GM19238 (cell line): ENCODE measurements around the gene GRIN2A.

ENCODE experiments used
- DNase-seq: peaks from one replicate; pipeline ENCODE4 v3.0.0; 2011; ENCODE audit warnings: low spot score; ENCODE audit not compliant: insufficient read length

The GRIN2A gene

DNA sequence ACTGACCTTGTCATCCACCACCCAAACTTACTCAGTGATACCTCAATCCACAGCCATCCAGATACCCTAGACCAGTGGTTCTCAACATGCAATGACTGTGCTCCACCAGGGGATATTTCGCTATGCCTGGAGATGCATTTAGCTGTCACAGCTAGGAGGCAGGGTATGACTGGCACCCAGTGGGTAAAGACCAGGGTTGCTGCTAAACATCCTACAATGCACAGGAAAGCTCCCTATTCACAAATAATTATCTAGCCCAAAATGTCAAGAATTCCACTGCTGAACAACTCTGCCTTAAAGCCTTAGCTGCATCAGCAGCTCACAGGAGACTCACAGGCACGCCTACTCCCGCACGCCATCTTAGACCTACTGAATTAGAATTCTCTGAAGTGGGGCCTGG, 212.6 kb downstream of the GRIN2A start:
- no peak for DNase-seq

DNA sequence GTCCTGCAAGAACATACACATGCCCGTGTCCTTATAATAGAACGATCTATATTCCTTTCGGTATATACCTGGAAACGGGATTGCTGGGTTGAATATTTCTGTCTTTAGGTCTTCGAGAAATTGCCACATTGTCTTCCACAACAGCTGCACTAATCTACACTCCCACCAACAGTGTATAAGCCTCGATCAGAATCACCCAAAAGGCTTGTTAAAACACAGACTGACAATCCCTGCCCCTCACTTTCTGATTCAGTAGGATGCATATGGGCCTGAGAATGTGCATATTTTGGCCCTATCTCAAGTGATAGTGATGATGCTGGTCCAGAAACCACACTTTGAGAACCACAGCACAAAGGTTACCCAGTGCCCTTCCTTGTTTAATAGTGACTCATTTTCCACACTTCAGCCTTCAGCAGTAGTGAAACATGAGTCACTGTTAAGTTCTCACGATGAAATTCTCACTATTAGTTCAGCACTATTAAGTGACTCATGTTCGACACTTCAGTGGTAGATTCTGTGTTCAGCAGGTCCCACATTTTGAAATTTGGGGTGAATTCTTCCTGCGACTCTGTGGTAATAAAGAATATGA, 215.6 kb downstream of the GRIN2A start:
- DNase-seq, result no peak

DNA sequence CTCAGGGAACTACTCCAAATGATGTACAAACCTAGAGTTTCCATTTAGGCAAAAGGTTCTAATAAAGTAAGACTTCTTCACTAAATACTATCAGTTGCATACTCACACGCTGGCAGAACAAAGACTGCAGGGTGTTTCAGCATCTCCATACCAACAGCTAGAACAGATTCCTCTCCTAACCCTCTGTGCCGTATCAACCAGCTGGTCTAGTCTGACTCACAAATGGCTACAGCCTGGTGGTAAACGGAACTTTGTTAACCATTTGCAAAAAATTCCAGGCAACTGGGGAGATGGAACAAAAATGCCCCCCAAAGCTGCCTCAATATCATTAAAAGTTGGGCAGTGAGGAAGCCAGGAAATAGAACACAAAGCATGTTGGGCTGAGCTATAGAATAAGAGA, 217.1 kb downstream of the GRIN2A start:
- no peak for DNase-seq

DNA sequence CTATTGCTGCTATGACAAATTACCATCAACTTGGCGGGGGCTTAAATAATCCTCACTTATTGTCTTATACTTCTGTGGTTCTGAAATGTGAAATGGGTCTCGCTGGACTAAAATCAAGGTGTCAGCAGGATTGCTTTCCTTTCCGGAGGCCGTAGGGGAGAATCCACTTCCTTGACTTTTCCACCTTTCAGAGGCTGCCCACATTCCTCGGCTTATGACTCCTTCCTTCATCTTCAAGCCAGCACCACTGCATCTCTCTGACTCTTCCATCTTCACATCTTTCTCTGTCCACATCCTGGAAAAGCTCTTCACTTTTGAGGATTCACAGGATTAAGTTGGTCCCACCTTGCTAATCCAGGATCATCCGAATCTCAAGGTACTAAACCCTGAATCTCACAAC, 217.8 kb downstream of the GRIN2A start:
- DNase-seq, result no peak

DNA sequence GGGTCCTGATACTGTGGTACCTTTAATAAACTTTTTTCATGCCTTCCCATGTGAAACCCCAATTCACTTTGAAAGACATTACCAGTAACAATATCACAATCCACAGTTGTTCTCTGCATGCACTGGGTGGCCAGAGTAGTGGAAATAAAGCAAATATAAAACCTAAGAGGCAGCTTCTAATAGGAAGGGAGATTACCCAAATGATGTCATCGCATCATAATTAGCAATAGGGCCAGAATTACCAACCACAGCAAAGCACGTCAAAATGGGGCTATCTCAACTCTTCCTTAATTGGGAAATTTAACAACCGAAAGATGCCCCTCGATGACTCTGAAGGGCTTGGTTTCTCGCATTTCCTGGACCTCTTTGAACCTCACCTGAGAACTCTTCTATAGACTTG, 224.8 kb downstream of the GRIN2A start:
- no peak for DNase-seq

DNA sequence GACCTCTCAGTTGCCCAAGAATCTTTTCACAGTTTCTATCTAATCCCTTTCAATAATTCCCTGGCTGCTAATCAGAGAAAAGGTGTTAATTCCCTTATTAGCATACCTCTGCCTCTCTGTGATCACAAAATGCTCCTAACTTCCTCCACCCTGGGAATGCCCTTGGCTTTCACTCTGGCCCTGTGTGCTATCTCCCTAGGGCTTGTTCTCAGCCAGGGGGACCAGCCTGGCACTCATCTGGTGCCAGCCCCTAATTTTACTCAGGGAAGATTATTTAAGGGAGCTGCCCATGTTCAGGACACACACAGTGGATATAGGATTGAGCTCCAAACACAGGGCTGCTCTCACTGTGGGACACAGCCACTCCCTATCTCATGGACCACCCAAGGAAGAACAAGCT, 225.2 kb downstream of the GRIN2A start:
- no peak for DNase-seq

DNA sequence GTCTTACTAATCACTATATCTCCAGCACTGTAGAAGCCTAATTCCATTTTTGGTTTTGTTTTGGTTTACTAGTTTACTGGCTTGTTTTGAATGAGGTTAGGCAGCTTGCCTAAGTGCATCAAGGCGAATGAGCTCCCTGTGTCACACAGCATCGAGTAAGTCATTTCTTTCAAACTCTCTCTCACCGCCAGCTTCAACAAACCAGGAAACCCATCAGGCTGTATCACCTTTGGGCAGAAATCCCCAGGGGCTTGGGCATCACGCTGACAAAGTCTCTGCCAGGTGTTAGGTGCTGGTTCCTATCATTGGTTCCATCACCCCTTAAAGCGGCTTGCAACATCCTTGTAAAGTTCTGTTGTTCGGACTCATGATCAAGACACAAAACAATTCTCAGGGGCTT, 226.6 kb downstream of the GRIN2A start:
- DNase-seq, result no peak

DNA sequence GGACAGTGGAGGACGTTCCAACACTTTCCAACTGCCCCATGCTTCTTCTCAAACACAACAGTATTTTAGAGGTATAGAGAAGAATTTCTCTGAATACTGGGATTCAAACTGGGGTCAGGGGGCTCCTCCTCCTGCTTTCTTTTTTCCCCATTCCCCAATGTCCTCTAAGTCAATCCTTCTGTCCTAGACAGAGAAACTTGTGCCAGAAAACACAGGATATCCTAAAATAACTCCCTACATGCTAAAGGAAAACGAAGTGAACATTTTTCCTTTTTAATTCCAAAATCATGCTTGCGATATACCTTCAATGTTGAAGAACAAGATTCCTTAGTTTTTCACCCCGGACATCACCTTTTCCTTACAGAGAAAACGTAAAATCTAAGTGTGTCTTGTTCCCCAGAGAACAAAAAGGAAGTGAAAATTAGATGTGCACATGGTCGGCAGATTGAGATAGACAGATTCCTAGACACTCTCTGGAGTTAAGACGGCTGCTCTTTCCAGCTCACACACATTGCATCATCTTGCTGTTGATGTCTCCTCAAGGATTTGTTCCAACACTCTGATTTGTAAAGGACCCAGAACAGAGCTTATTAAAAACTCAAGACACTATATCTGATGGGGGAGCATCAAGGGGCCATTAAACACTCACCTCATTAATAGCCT, 228.2 kb downstream of the GRIN2A start:
- no peak for DNase-seq

DNA sequence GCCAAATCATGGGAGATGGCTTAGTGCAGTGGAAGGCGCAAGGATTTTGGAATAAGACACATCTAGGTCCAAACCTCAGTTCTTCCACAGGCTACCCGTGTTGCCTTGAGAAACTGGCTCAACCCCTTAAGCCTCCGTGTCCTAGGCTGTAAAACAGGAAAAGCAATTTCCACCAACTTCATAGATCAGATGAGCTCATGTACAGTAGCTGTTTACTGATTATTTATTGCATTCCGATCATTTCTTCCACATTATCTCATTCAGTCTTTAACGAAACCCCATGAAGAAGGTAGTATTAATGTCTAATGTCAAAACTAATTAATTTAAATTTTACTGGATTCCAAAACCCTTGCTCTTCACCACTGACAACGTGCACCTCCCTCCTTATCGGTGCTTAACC, 231.6 kb downstream of the GRIN2A start:
- no peak for DNase-seq

DNA sequence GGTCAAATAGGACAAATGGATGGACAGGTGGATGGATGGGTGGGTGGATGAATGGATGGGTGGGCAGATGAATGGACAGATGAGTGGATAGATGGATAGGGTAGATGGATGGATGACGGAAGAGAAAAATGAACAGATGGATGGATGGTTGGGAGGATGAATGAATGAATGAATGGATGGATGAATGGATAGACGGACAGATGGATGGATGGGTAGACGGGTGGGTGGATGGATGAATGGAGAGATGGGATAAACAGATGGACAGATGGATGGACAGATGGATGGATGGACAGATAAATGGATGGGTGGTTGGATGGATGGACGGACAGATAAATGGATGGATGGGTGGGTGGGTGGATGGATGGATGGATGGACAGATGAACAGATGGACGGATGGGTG, 232.8 kb downstream of the GRIN2A start:
- no peak for DNase-seq

DNA sequence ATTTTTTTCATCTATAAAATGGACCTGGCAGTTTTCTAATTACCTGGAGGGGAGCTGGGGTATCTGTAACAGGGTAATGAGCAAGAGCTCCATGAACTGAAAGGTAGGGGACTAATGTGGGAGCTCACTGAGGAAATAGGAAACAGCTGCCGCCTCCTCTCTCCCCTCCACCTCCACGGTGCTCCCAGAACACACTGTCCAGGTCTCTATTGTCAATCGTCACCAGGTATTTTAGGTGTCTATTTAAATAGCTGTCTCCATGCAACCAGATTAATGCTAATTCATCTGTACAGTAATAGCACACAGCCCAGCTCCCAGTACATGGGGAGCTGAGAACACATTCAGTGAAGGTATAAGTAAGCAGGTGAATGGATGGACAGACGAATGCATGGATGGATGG, 233.3 kb downstream of the GRIN2A start:
- DNase-seq, result no peak

DNA sequence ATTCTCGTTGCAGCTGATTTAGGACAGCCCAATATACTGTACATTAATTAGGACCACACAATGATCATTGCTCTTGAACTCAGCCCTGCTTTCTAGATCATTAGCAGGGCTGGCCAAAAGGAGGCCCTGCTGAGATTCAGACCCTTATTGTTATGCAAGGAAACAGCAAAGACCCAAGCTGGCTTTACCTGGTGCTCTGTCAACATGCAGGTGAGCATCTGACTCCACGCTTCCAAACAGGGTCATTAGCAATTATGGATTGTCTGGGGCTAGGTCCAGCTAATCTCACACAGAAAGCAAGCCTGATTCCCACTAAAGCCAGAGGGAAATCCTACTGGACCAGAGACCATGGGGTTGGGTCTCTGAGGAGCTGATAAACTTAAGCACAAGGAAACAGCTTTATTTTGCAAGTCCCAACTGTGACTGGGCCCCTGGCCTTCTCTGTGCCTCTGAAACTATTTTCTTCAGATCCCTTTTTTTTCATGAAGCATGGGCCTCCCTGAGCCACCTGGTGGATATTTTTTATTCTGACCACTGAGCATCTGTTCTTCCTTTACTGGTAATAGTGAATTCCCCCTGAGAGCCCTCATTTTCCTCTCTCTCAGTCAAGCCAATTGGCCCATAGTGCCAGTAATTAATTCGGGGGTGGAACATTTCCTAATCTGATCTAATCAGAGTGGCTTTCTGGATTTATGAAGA, 236.1 kb downstream of the GRIN2A start:
- DNase-seq, result no peak

DNA sequence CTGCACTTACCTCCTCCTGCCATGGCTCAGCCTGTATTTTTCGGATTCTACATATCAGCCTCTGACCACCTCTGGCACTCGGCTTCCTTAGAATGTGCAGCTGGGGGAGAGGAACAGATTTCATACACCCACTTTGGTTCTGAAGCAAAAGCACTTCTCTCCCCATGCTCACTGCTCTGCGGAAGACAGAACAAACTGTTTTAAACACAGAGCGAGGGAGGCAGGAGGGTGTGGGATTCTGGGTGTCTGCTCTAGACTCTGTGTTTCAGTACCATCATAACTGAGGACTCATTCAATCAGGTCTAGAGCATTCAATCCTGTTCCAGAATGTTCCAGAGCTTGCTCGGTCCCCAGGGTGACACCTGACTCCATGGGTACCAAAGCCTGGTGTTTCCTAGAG, 239.1 kb downstream of the GRIN2A start:
- DNase-seq, result no peak

DNA sequence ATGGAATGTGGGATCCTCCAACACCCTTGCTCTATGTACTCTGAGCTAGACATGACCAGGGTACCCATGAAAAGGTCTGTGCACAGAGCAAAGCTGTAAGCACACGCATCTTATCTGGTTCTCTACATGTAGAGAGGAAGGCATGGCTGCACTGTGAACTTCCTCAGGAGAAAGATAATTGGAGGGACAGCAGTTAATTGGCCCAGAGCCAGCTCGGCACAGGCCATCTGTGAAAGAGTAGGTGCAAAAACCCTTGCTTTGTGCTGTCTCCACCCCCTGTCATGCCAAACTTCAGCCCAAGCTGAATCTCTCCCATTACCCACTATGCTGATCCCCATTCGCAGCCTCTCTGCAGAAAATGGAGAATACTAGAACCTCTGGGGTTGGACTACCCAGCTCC, 241.0 kb downstream of the GRIN2A start:
- no peak for DNase-seq

DNA sequence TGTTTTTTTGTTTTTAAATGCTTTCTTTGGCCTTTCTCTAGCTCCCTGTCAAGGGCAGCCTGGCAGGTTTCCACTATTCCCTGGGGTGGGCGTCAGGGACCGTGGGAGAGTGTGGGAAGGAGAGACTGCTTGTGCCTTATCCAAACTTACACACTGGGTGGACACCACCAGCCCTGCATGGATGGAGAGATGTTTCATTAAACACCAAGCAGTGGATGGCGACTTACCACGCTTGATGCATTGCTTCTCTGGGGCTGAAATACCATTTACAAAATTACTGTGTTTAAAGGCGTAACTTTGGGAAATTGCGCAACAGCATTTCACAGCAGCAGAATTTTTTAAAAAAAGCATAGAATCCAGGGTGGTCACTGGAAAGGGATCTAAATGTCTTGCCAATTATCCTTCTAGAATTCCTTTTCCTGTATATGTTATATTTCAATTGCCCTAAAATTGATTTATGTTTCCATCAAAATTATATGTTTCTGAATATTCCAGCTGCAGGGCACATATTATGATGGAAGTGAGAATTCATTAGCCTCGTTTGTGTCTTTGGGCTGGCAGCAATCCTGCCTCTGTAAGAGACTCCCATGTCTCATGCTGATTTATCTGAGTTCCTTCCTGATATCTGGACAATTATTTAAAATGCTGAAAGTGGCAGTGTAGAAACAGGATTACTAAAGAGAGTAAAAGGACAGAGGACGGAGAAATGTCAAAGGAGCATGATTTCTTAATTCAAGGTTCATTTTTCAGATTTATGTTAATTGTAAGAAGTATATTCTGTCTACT, 247.3 kb downstream of the GRIN2A start:
- no peak for DNase-seq

DNA sequence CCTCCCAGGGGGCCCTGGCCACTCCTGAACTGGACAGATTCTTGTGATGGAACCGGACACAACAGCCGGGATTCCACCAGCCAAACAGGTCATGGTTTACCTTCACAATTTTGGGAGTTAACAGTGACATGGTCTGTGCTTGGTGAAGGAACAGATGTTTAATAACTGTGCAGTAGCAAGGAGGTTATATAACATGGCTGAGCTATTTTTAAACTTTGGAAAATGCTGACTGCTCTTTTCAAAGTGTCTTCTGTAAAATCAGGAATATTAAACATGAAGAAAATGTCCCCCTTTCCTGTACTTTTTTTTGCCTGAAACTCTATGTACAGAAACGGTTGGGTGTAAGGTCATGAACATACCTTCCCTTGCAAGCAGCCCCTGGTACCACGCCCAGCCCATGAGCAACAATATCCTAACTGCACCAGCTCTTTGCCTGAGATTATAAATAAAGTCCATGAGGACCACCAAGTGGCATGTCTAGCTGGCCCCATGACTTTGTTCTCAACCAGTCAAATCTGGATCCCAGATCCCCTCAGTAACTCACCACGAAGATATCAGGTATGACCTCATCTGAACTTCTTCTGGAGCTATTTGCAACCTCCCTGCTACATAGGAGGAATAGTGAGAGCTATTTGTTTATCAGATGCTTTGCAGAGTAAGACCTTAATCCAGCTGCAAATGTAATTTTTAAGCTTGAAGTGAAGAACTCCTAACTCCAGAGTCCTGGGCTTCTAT, 249.1 kb downstream of the GRIN2A start:
- DNase-seq, result no peak

DNA sequence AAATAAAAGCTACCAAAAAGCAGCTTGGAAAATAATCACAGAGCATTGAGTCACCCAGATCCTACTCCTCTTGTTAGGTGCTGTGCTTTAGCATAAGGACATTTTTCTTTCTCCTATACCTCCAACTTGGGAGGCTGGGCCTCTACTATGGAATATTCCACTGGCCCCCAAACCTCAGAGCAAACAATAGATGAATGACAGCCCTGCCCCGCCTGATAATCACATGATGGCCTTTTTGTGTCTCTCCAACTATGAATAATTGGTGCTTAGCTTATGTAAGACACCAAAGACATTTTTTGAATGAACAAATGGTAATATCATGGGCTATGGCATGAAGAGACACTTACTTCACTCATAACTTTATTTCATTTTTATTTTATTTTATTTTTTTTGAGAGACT, 250.2 kb downstream of the GRIN2A start:
- DNase-seq, result no peak

DNA sequence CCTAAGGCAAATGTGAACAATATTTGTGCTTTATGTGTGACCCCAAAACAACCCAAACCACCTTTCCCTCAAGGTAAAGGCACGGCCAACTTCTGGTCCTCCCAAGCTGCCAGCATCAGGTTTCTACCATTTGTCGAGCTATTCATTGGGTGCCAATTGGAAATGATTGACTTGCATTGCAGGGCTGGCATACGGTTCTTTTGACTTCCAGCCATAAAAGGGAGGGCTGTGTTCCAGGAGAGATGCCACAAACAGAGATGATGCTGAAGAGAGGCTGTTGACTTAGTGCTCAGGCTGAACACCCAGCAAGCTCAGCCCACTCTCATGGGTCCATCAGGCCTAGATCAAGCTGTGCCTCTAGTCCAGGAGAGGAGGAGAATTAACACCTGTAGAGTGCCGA, 252.4 kb downstream of the GRIN2A start:
- DNase-seq, result no peak

DNA sequence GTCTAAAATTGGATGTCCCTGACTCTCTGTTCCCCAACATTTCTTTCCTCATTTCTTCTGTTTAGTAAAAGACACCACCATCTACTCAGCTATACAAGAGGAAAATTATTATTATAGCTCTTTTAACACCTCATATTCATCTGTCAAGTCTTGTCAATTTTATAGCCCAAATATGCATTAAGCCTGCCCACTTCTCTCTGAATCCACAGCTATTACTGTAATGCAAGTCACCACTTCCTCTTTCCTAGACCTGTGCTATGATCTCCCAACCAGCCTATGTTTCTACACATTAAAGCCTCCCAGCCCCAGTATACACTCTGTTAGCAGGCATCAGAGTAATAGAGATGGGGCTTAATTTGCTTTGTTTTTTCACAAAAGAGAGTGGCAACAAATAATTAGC, 252.9 kb downstream of the GRIN2A start:
- no peak for DNase-seq

DNA sequence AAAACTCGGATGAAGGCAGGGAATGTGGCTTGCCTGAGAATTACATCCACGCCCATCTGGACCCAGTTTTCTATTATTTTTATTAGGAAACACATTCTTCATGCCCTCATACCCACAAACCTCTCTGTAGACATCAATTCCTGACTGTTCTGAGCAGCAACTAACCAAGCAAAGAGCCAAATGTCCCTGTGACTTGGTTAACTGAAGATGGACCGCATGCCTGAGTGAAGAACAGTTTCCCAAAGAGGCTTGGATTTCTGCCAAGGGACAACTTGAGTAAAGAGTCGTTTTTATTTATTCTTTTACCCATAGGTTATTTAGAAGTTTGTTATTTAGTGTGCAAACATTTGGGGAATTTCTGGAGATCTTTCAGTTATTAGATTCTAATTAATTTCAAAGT, 259.8 kb downstream of the GRIN2A start:
- DNase-seq, result no peak

DNA sequence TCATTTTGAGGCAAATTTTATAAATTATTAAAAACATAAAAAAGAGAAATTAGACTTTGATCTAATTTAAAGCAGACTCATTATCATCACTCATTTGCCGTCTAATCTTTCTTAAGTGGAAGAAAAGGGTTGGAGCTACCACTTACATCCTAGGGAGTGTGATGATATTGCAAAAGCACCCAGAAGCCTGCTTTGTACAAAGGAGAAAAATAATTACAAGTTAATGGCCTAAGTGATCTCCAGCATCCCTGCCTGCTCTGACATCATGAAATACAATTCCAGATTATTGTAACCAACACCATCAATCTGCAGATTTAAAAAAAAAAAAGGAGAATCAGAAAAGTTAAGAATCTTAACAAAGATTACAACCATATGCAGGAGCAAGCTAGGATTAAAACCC, 260.2 kb downstream of the GRIN2A start:
- no peak for DNase-seq

DNA sequence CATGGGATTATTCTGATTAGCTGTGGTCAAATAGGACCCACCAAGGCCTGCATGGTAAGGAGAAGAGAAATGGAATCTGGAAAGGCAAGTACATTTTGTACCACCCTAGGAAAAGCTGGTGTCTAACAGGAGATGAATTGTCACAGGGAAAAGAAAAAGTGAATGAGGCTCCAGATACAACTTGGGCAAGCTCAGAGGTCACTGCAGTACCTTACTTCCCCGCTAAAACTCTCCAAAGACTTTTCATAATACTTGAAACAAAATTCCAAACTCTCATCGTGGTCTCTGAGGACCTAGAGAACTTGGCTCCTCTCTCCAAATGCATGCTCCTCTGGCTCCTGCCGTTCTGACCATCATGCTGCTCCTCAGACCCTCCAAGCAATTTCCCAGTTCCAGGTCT, 262.8 kb downstream of the GRIN2A start:
- no peak for DNase-seq
